Activated naive CD8-positive, alpha-beta T cell treated with anti-CD3 and anti-CD28 coated beads, Interleukin-2, amount 50 U/mL, for 24 hours (primary cell): ENCODE data around the gene SLC35B1.

Experiments
- ATAC-seq: fragments of 150-1000 bp; cut with Tn5 transposase; one replicate; pipeline ENCODE4 v1.10.0; 2021
- DNase-seq: peaks from one replicate; pipeline ENCODE4 v3.0.0; 2021
- H3K27ac Mint-ChIP-seq: one replicate; pipeline ENCODE4 v1.8.0; 2021; ENCODE audit warnings: mild to moderate bottlenecking, mixed read lengths
- H3K27me3 Mint-ChIP-seq: one replicate; pipeline ENCODE4 v1.8.0; 2021; ENCODE audit warnings: mixed read lengths
- H3K36me3 Mint-ChIP-seq: one replicate; pipeline ENCODE4 v1.8.0; 2021; ENCODE audit warnings: low read depth, mixed read lengths
- H3K4me1 Mint-ChIP-seq: one replicate; pipeline ENCODE4 v1.8.0; 2021; ENCODE audit warnings: mixed read lengths
- H3K4me3 Mint-ChIP-seq: one replicate; pipeline ENCODE4 v1.8.0; 2021; ENCODE audit warnings: mild to moderate bottlenecking, moderate library complexity, mixed read lengths
- H3K9me3 Mint-ChIP-seq: one replicate; pipeline ENCODE4 v1.8.0; 2021; ENCODE audit warnings: mixed read lengths

Gene SLC35B1

GRCh38 chr17:49742166-49742638 is 34.4 kb upstream of the SLC35B1 start:
- no peaks in the 10 kb centered on the region for H3K27me3 Mint-ChIP-seq

GRCh38 chr17:49741692-49742076 is 33.9 kb upstream of the SLC35B1 start:
- no peaks in the 10 kb centered on the region for H3K27me3 Mint-ChIP-seq
- H3K4me3 Mint-ChIP-seq = peak overlapping the region; percentile 79
- ATAC-seq = no peak
- H3K4me1 Mint-ChIP-seq = peaks cover 93% of the 10 kb centered on the region
- no peaks in the 10 kb centered on the region for H3K9me3 Mint-ChIP-seq
- peaks cover 9% of the 10 kb centered on the region for H3K36me3 Mint-ChIP-seq
- peak overlapping the region; percentile 92 for H3K27ac Mint-ChIP-seq
- no peak for DNase-seq

More at GRCh38 chr17:49742166-49742638, 34.4 kb upstream of the SLC35B1 start:
- Mint-ChIP-seq H3K4me3 (peak overlapping the region; percentile 79), H3K9me3 (no peaks in the 10 kb centered on the region), H3K36me3 (peaks cover 9% of the 10 kb centered on the region), H3K4me1 (peaks cover 93% of the 10 kb centered on the region), H3K27ac (peak overlapping the region; percentile 92)
- ATAC-seq (no peak), DNase-seq (no peak)

DNA sequence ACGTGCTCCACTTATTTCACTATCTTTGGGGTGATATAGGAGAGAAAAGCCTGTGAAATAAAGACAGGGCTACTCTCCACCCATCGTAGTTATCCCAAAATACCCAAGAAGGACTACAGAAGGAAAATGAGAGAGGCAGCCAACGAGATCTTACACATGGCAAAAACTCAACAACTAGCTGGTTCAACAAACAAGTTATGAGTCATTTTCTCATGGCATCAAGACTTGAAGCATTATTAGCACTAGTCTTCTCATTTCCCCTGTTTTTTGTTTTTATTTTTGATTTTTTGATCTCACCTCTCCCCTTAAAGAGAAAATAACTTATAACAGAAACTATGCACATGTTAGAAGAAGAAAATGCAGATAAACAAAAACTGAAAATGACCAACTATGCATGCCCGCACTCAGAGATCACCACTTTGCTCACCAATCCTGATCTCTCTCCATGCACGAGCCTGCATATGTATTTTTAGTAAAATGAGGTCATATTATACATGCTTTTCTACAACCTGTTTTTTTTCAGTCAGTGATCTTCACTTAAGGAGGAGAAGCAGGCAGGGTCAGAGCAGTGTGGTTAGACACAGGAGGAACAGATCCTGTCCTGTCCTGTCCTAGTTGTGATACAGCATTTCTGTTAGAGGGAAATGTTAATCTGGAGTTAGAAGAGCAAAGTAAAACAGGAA is 33.4 kb upstream of the SLC35B1 start:
- peak overlapping the region; percentile 92 for H3K27ac Mint-ChIP-seq
- peaks cover 8% of the 10 kb centered on the region for H3K36me3 Mint-ChIP-seq
- no peaks in the 10 kb centered on the region for H3K9me3 Mint-ChIP-seq
- DNase-seq (no peak), ATAC-seq (no peak)
- H3K4me1 Mint-ChIP-seq = peaks cover 92% of the 10 kb centered on the region
- H3K27me3 Mint-ChIP-seq = no peaks in the 10 kb centered on the region
- peak overlapping the region; percentile 79 for H3K4me3 Mint-ChIP-seq

DNA sequence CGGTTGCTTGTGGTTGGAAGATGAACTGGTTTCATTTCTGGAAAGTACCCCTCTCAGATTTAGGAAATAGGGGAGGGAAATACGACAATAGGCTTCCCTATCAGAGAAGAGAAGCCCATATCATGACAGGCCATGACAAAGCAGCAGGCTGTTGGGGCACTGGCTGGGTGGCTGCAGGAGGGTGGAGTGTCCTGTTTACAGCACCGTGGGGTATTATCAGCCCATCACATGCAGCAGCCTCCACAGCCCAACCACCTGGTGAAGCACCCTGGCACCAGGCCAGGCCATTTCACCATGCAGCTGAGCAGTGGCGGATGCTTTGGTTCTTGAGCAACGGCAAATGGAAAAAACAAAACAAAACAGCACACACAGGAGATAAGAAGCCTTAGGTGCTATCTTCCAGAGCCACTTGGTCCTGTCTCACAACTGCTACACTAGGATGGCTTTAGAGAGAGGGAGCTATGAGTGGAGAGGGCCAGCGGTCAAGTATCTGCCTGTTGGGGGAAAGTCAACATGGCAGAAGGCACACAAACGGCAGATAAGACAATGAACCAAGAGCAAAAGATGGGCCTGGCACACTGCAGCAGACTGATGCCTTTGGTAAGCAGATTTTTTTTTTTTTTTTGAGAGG is 32.0 kb upstream of the SLC35B1 start:
- H3K4me3 Mint-ChIP-seq = peak overlapping the region; percentile 79
- peaks cover 10% of the 10 kb centered on the region for H3K36me3 Mint-ChIP-seq
- DNase-seq (peak; percentile 85), ATAC-seq (peak; percentile 97)
- H3K27ac Mint-ChIP-seq = peak overlapping the region; percentile 92
- H3K9me3 Mint-ChIP-seq = no peaks in the 10 kb centered on the region
- no peaks in the 10 kb centered on the region for H3K27me3 Mint-ChIP-seq
- H3K4me1 Mint-ChIP-seq = peaks cover 81% of the 10 kb centered on the region

GRCh38 chr17:49738456-49739163 is 30.8 kb upstream of the SLC35B1 start:
- Mint-ChIP-seq H3K27ac (peak overlapping the region; percentile 92), H3K4me1 (peaks cover 75% of the 10 kb centered on the region), H3K36me3 (peaks cover 13% of the 10 kb centered on the region), H3K27me3 (no peaks in the 10 kb centered on the region), H3K4me3 (peak overlapping the region; percentile 79), H3K9me3 (no peaks in the 10 kb centered on the region)
- DNase-seq (no peak), ATAC-seq (no peak)

GRCh38 chr17:49734515-49735490 is 27.0 kb upstream of the SLC35B1 start:
- Mint-ChIP-seq H3K4me3 (no peak overlapping the region), H3K27me3 (no peaks in the 10 kb centered on the region), H3K4me1 (peaks cover 63% of the 10 kb centered on the region), H3K27ac (no peak overlapping the region), H3K9me3 (no peaks in the 10 kb centered on the region), H3K36me3 (peaks cover 8% of the 10 kb centered on the region)
- no peak for ATAC-seq
- DNase-seq = no peak

GRCh38 chr17:49731435-49731831 is 23.7 kb upstream of the SLC35B1 start:
- peaks cover 15% of the 10 kb centered on the region for H3K36me3 Mint-ChIP-seq
- no peak overlapping the region for H3K4me3 Mint-ChIP-seq
- DNase-seq (no peak), ATAC-seq (no peak)
- no peaks in the 10 kb centered on the region for H3K27me3 Mint-ChIP-seq
- no peaks in the 10 kb centered on the region for H3K9me3 Mint-ChIP-seq
- peak overlapping the region; percentile 37 for H3K27ac Mint-ChIP-seq
- H3K4me1 Mint-ChIP-seq = peaks cover 56% of the 10 kb centered on the region

DNA sequence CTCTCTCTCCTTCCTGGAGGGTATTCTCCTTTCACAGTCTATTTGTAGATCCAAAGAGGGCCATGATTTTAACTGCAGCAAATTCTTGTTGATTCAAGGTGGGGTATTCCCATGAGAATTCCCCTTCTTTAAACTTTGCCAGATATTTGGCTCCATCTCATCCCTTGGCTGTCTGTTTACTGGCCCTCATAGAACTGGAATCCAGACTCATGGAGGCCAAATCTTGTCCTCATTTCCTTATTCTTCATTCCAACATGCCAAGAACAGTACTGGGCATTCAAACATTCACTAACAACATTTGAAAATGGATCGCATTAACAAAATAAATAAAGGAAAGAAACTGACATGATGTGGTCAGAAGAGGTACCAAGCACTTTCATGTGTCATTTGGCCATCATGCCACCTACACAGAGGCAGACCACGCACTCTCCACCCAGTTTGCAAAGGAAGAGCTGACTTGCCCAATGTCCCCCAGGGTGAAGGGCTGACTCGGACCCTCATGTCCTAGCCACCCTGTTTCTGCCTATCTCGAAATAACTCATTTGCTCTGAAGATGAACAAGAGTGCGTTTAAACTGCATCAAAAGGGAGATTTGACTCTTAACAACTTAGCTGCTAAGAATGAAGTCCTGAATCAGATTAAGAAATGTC is 23.1 kb upstream of the SLC35B1 start:
- Mint-ChIP-seq H3K27me3 (no peaks in the 10 kb centered on the region), H3K4me3 (no peak overlapping the region), H3K27ac (peak overlapping the region; percentile 37), H3K36me3 (peaks cover 17% of the 10 kb centered on the region), H3K4me1 (peaks cover 54% of the 10 kb centered on the region), H3K9me3 (no peaks in the 10 kb centered on the region)
- ATAC-seq = peak; percentile 46
- no peak for DNase-seq

GRCh38 chr17:49730078-49730784 is 22.5 kb upstream of the SLC35B1 start:
- peaks cover 55% of the 10 kb centered on the region for H3K4me1 Mint-ChIP-seq

GRCh38 chr17:49729069-49729468 is 21.3 kb upstream of the SLC35B1 start:
- H3K4me3 Mint-ChIP-seq = no peak overlapping the region
- peaks cover 21% of the 10 kb centered on the region for H3K36me3 Mint-ChIP-seq
- ATAC-seq (no peak), DNase-seq (no peak)
- no peaks in the 10 kb centered on the region for H3K27me3 Mint-ChIP-seq
- peak overlapping the region; percentile 10 for H3K27ac Mint-ChIP-seq
- no peaks in the 10 kb centered on the region for H3K9me3 Mint-ChIP-seq
- H3K4me1 Mint-ChIP-seq = peaks cover 58% of the 10 kb centered on the region

More at GRCh38 chr17:49730078-49730784, 22.5 kb upstream of the SLC35B1 start:
- DNase-seq (no peak), ATAC-seq (no peak)
- H3K27me3 Mint-ChIP-seq = no peaks in the 10 kb centered on the region
- H3K27ac Mint-ChIP-seq = peak overlapping the region; percentile 40
- peaks cover 22% of the 10 kb centered on the region for H3K36me3 Mint-ChIP-seq
- H3K9me3 Mint-ChIP-seq = no peaks in the 10 kb centered on the region
- no peak overlapping the region for H3K4me3 Mint-ChIP-seq

DNA sequence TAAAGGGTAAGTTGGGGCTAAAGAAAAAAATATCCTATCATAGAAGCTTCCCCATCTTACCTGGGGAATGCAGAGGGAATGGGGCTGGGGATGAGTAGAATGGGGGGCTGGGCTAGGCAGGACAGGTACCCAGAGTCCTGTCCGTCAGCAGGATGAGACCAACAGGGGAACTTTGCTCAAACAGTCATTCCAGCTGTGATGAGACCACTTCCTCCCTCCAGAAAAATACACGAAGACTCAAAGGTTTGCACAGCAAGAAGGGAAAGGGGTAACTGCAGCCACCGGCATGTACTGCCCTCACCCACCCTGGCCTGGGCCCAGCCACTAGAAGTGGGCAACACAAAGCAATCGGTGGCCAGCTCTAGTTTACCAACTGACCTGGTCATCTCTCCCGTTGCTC is 20.7 kb upstream of the SLC35B1 start:
- no peak overlapping the region for H3K4me3 Mint-ChIP-seq
- no peaks in the 10 kb centered on the region for H3K9me3 Mint-ChIP-seq
- peaks cover 62% of the 10 kb centered on the region for H3K4me1 Mint-ChIP-seq
- DNase-seq = no peak
- peaks cover 21% of the 10 kb centered on the region for H3K36me3 Mint-ChIP-seq
- H3K27me3 Mint-ChIP-seq = no peaks in the 10 kb centered on the region
- no peak for ATAC-seq
- peak overlapping the region; percentile 29 for H3K27ac Mint-ChIP-seq

- H3K27ac Mint-ChIP-seq = no peak overlapping the region
- no peak overlapping the region for H3K4me3 Mint-ChIP-seq
- DNase-seq (no peak), ATAC-seq (no peak)
- H3K9me3 Mint-ChIP-seq = no peaks in the 10 kb centered on the region
- H3K36me3 Mint-ChIP-seq = peaks cover 21% of the 10 kb centered on the region
- peaks cover 57% of the 10 kb centered on the region for H3K4me1 Mint-ChIP-seq
- H3K27me3 Mint-ChIP-seq = no peaks in the 10 kb centered on the region
These were observed 19.6 kb upstream of the SLC35B1 start for GRCh38 chr17:49727380-49727779.

DNA sequence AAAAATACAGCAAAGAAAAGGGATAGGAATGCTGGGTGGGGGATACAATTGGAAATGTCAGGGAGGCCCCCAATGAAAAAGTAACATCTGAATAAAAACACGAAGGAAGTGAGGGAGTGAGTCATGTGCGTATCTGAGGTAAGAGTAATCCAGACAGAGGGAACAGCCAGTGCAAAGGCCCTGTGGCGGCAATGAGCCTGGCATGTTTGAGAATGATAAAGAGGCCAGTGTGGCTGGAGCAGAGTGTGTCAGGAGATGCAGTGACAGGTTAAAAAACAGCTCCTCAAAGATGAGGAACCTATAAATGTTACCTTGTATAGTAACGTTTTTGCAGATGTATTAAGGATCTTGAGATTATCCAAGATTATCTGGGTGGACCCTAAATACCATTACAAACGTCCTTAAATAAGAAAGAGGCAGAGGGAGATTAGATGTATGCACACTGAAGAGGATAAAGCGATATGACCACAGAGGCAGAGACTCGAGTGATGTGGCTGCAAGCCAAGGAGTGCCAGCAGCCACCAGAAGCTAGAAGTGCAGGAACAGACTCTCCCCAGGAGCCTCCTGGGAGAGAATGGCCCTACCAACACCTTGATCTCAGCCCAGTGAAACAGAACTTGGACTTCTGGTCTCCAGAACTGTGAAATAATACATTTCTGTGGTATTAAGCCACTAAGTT is 17.8 kb upstream of the SLC35B1 start:
- ATAC-seq (no peak), DNase-seq (no peak)
- H3K4me1 Mint-ChIP-seq = peaks cover 46% of the 10 kb centered on the region
- no peaks in the 10 kb centered on the region for H3K27me3 Mint-ChIP-seq
- no peak overlapping the region for H3K4me3 Mint-ChIP-seq
- H3K36me3 Mint-ChIP-seq = peaks cover 21% of the 10 kb centered on the region
- H3K27ac Mint-ChIP-seq = peak overlapping the region; percentile 25
- H3K9me3 Mint-ChIP-seq = no peaks in the 10 kb centered on the region
